Vagina (tissue), 2 donors: ENCODE results near the gene BTN1A1. TPM values are rescaled to one million over a fixed set of nuclear protein-coding genes. Genes with fewer than 3 reads are reported as not detected.

ENCODE experiments used
- DNase-seq, 2 donors: peaks; one replicate each; pipeline ENCODE4 v3.0.0-alpha.2; 2017; ENCODE audit errors: extremely low spot score in 2 of 2
- H3K27ac ChIP-seq: fragments of 200-600 bp; sonication (generic); one replicate; pipeline ENCODE4 v1.5.1; 2019
- H3K27me3 ChIP-seq: fragments of 200-600 bp; sonication (generic); one replicate; pipeline ENCODE4 v1.5.1; 2019
- H3K36me3 ChIP-seq, 2 donors: fragments of 200-600 bp; sonication (generic); one replicate each; pipeline ENCODE4 v1.5.1; 2017 to 2019
- H3K4me1 ChIP-seq: fragments of 200-600 bp; sonication (generic); one replicate; pipeline ENCODE4 v1.5.1; 2019
- H3K4me3 ChIP-seq, 2 donors: fragments of 200-600 bp; sonication (generic); 1 replicate in 1 of 2; 2 replicates in 1 of 2; pipeline ENCODE4 v1.5.1; 2016 to 2019
- H3K9me3 ChIP-seq: fragments of 200-600 bp; sonication (generic); one replicate; pipeline ENCODE4 v1.5.1; 2019
- POLR2A ChIP-seq, 2 donors: fragments of 450-650 bp; IDR thresholded peaks; one replicate each; pipeline ENCODE4 v1.6.1; 2017; ENCODE audit warnings: antibody characterized with exemption in 2 of 2, mild to moderate bottlenecking in 2 of 2, moderate library complexity in 2 of 2
- POLR2AphosphoS5 ChIP-seq, 2 donors: sonication (generic); formaldehyde crosslinking; IDR thresholded peaks; one replicate each; pipeline ENCODE4 v1.9.0; 2017; ENCODE audit warnings: antibody characterized with exemption in 2 of 2, mild to moderate bottlenecking in 2 of 2, low read depth in 1 of 2; ENCODE audit not compliant: insufficient read depth in 1 of 2
- intact Hi-C: fragments of 100-400 bp; cut with DNase I; formaldehyde crosslinking; loops from one replicate; pipeline ENCODE4 v1.15.1; 2023
- small RNA-seq: library from RNA; depleted of rRNA; stranded (forward); fragments of <200 nt; gene quantifications from one replicate; pipeline ENCODE3, GENCODE V24; 2016
- total RNA-seq: library from RNA; depleted of rRNA; stranded (reverse); fragments of >200 nt; gene quantifications from one replicate; pipeline ENCODE4 v1.2.3, GENCODE V29; 2016
- TF ChIP-seq, protein P1 (sequence below), 3 experiments: fragments of 450-650 bp in 2 of 3; fragments of 200-600 bp in 1 of 3; sonication (generic) in 1 of 3; IDR thresholded peaks; one replicate each; pipeline ENCODE4 v1.5.1; 2017 to 2019; ENCODE audit warnings: antibody characterized with exemption in 3 of 3, mild to moderate bottlenecking in 2 of 3, moderate library complexity in 2 of 3

The BTN1A1 gene
- total RNA-seq, 1 donor from 2014 or later = not detected

- Histone ChIP-seq H3K9me3 (no peaks in the 10 kb centered on the region), H3K4me3 (peak overlapping the region; percentile 49 to 51), H3K27ac (peak overlapping the region; percentile 91), H3K36me3 (no peaks in the 10 kb centered on the region), H3K4me1 (peaks cover 7% of the 10 kb centered on the region), H3K27me3 (no peaks in the 10 kb centered on the region)
- DNase-seq = no peak
- intact Hi-C loops = loop anchor here (5.0 to 10.0 kb wide), 2 partner anchors 243 to 1280 kb away; a partner anchor contains a TSS
- no peak for TF ChIP-seq POLR2AphosphoS5 (IDR thresholded peaks at IDR 0.05; ENCODE audit: insufficient read depth in 1 of 2, low read depth in 1 of 2)
- TF ChIP-seq, protein P1, sequence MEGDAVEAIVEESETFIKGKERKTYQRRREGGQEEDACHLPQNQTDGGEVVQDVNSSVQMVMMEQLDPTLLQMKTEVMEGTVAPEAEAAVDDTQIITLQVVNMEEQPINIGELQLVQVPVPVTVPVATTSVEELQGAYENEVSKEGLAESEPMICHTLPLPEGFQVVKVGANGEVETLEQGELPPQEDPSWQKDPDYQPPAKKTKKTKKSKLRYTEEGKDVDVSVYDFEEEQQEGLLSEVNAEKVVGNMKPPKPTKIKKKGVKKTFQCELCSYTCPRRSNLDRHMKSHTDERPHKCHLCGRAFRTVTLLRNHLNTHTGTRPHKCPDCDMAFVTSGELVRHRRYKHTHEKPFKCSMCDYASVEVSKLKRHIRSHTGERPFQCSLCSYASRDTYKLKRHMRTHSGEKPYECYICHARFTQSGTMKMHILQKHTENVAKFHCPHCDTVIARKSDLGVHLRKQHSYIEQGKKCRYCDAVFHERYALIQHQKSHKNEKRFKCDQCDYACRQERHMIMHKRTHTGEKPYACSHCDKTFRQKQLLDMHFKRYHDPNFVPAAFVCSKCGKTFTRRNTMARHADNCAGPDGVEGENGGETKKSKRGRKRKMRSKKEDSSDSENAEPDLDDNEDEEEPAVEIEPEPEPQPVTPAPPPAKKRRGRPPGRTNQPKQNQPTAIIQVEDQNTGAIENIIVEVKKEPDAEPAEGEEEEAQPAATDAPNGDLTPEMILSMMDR (IDR thresholded peaks at IDR 0.05) = no peak
- no peak for TF ChIP-seq POLR2A (IDR thresholded peaks at IDR 0.05)
These were observed 54.8 kb downstream of the BTN1A1 start for GRCh38 chr6:26554697-26555504.

GRCh38 chr6:26555505-26556262 is 55.6 kb downstream of the BTN1A1 start:
- Histone ChIP-seq H3K4me3 (peak overlapping the region; percentile 49 to 51), H3K27ac (peak overlapping the region; percentile 91)
- intact Hi-C loops = loop anchor here (10.0 kb wide), 1 partner anchor 1279 kb away; a partner anchor contains a TSS

GRCh38 chr6:26556263-26557070 is 56.4 kb downstream of the BTN1A1 start:
- no peak for TF ChIP-seq POLR2A (IDR thresholded peaks at IDR 0.05)
- no peak for TF ChIP-seq POLR2AphosphoS5 (IDR thresholded peaks at IDR 0.05; ENCODE audit: insufficient read depth in 1 of 2, low read depth in 1 of 2)
- TF ChIP-seq, protein P1 (IDR thresholded peaks at IDR 0.05) = no peak
- no peak for DNase-seq
- intact Hi-C loops = loop anchor here (10.0 kb wide), 1 partner anchor 1278 kb away; a partner anchor contains a TSS
- Histone ChIP-seq H3K4me1 (peaks cover 7% of the 10 kb centered on the region), H3K9me3 (no peaks in the 10 kb centered on the region), H3K4me3 (no peak overlapping the region), H3K27ac (no peak overlapping the region), H3K27me3 (no peaks in the 10 kb centered on the region), H3K36me3 (no peaks in the 10 kb centered on the region)

More at GRCh38 chr6:26555505-26556262, 55.6 kb downstream of the BTN1A1 start:
- peaks cover 7% of the 10 kb centered on the region for H3K4me1 ChIP-seq
- H3K27me3 ChIP-seq = no peaks in the 10 kb centered on the region
- TF ChIP-seq POLR2AphosphoS5 (IDR thresholded peaks at IDR 0.05; ENCODE audit: insufficient read depth in 1 of 2, low read depth in 1 of 2) = no peak
- H3K9me3 ChIP-seq = no peaks in the 10 kb centered on the region
- no peaks in the 10 kb centered on the region for H3K36me3 ChIP-seq
- no peak for DNase-seq

Small RNA genes lying within 50 kb of the gene (small RNA-seq; reads per million reads assigned to genes)
- not detected for gene RNU6-502P

Other genes with a start within 250 kb of the BTN1A1 start
- gene BTN3A2, start 135.1 kb upstream of the BTN1A1 start, total RNA-seq = 18.2 TPM
- gene BTN2A2, start 117.2 kb upstream of the BTN1A1 start, total RNA-seq = 6.1 TPM
- gene BTN3A1, start 98.0 kb upstream of the BTN1A1 start, total RNA-seq = 16.7 TPM
- gene BTN3A3, start 59.8 kb upstream of the BTN1A1 start, total RNA-seq = 13.0 TPM
- 18.4 TPM for gene BTN2A1, start 42.3 kb upstream of the BTN1A1 start, total RNA-seq
- 58.4 TPM for gene HMGN4, start 38.1 kb downstream of the BTN1A1 start, total RNA-seq
- gene ABT1, start 96.7 kb downstream of the BTN1A1 start, total RNA-seq = 24.8 TPM
- 11.5 TPM for gene ZNF322, start 159.4 kb downstream of the BTN1A1 start, total RNA-seq